ENCODE data around the gene APP. TPM values are rescaled to one million over a fixed set of nuclear protein-coding genes. Genes with fewer than 3 reads are reported as not detected.

APP gene
- total RNA-seq, 2 donors from 2014 or later, result 20.5 to 46.6 TPM

DNA sequence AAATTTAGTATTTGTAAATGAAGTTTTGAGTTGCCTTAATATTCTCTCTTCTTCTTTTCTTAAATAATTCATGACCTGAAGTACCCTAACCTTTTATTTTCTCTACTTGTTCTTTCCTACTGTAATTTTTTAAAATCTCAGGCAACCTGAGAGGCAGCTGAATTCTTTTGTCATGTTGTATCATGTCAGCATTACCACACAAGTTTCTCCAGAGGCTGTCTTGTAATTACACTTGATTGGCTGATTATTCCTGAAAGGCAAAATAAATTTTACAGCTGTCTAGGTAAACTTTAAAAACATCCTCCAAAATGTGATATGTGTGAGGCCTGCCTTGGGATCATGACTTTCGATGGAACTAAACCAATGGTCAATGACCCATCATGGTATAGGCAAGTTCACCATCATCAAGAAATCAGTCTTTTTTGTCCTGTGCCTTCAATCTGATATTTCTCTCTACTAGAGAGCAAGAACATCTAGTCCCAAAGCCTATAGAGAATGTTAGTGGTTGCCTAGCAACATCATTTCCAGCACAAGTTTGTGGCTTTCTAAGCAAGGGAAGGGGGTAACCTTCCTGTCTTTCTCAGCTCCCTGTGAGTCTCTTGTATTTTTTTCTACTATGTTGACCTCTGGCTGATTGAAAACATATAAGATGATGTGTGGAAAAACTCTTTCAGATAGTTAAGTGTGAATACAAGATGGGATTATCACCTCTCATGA is 320.3 kb downstream of the APP start:
- Mint-ChIP-seq H3K27ac (no peak overlapping the region), H3K27me3 (peaks cover 7% of the 10 kb centered on the region), H3K4me3 (no peak overlapping the region), H3K4me1 (peaks cover 7% of the 10 kb centered on the region), H3K36me3 (ENCODE audit: low read depth) (no peaks in the 10 kb centered on the region), H3K9me3 (no peaks in the 10 kb centered on the region)
- no peak for ATAC-seq (replicated peaks)

DNA sequence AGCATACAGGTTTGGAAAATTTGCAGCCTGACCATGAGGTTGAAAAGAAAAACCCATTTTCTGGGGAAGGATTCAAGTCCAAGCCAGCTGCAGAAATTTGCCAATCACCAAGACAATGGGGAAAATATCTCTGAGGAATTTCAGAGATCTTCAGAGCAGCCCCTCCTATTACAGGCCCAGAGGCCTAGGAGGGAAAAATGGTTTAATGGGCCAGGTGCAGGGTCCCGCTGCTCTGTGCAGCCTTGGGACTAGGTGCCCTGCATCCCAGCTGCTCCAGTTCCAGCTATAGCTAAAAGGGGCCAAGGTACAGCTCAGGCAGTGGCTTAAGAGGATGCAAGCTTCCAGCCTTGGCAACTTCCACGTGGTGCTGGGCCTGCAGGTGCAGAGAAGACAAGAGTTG is 322.3 kb downstream of the APP start:
- peaks cover 4% of the 10 kb centered on the region for H3K27me3 Mint-ChIP-seq
- H3K4me3 Mint-ChIP-seq, result no peak overlapping the region
- ATAC-seq (replicated peaks), result no peak
- peaks cover 9% of the 10 kb centered on the region for H3K4me1 Mint-ChIP-seq
- no peaks in the 10 kb centered on the region for H3K9me3 Mint-ChIP-seq
- no peak overlapping the region for H3K27ac Mint-ChIP-seq
- H3K36me3 Mint-ChIP-seq (ENCODE audit: low read depth), result no peaks in the 10 kb centered on the region

DNA sequence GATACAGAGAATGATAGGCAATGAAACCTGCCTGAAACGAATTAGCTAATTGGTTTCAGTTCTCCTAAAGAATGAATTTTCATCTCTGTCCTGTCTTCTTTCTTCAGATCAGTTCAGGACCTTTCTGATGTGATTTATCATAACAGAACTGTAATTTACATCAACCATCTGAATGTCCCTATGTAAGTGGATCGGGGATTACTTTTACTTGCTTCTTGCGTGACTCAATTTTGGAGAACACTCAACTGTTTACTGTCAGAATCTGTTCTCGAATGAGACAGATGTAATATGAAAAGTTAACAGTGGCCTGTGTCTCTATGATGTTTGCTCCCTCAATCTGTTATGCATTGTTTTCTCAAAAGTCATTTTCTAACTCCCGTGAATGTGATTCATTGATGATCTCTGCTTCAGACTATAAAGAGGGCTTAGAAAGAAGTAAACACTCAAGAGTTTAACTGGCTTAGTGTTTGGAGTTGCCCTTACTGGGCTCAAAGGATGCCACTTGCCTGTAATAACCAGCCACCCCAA is 324.8 kb downstream of the APP start:
- Mint-ChIP-seq H3K27ac (peak overlapping the region; percentile 74), H3K36me3 (ENCODE audit: low read depth) (no peaks in the 10 kb centered on the region), H3K27me3 (peaks cover 13% of the 10 kb centered on the region), H3K4me1 (peaks cover 9% of the 10 kb centered on the region), H3K4me3 (no peak overlapping the region), H3K9me3 (no peaks in the 10 kb centered on the region)
- peak; percentile 89 for ATAC-seq (replicated peaks)

DNA sequence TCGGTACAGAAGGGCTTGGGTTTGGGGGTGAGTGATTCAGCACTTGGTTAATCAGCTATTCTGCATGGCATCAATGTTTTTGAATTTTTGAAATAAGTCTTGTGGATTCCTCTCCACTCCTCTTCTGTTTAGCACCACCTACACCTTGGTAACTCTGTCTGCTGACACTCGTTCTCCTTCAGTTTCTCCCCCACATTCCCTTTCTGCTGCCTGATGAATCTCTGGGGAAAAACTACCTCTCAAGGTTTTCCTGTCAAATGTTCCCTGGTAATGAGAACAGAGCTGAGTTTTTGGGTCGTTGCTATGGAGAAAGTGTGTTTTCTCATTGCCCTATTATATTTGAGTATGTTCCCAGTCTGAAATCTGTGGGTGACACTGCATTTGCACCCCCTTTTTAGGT is 327.6 kb downstream of the APP start:
- Mint-ChIP-seq H3K27ac (no peak overlapping the region), H3K4me1 (peaks cover 9% of the 10 kb centered on the region), H3K4me3 (no peak overlapping the region), H3K9me3 (peaks cover 10% of the 10 kb centered on the region), H3K36me3 (ENCODE audit: low read depth) (no peaks in the 10 kb centered on the region), H3K27me3 (peaks cover 23% of the 10 kb centered on the region)
- no peak for ATAC-seq (replicated peaks)

DNA sequence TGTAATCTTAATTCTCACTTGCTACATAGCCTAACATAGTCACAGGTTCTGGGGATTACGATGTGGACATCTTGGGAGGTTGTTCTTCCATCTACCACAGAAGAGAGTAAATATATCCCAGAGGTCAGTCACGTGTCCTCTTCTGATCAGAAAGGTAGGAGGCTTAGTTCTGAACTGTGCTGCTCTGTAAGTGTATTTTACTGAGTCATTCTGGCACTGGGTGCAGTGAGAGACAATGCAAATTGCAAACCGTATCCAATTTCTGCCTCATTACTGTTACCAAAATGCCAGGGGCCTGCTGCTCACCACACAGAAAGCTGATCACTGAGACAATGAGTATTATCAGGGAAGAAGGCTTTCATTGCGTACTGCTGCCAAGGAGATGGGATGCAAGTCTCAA is 331.8 kb downstream of the APP start:
- Mint-ChIP-seq H3K4me1 (no peaks in the 10 kb centered on the region), H3K9me3 (peaks cover 10% of the 10 kb centered on the region)

DNA sequence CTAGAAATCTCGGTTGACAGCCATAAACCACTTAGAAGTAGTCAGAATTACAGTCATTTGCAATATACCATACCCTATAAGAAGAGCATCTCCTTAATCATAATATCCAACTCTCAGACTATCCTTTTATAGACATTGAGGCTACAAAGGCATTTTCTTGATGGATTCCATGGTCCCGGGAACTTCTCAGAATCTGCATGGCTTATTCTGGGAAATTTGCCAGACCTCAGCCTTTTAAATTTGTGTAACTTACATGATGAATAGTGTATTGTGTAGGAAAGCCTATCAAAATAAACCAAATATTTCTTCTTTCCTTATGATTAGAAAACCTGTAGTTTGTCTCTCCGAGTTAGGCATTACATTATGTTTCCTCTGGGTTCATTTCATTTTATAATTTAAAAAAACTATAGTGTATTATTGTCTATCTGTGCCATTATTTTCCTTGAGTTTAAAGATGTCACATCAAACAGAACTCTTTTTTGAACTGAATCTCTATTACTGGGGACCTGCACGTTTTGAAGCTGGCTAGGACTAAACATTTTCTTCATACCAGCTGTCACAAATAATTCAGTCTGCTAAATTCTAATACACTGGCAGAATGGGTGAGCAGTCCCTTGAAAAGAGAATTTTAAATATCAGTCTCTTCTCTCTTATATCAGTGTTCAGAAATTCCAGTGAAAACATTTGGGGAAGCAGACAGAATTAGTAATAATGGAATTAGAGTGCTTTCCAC is 332.9 kb downstream of the APP start:
- H3K4me3 Mint-ChIP-seq, result no peak overlapping the region
- peaks cover 10% of the 10 kb centered on the region for H3K9me3 Mint-ChIP-seq
- no peak overlapping the region for H3K27ac Mint-ChIP-seq
- ATAC-seq (replicated peaks), result no peak
- H3K27me3 Mint-ChIP-seq, result peaks cover 24% of the 10 kb centered on the region
- no peaks in the 10 kb centered on the region for H3K36me3 Mint-ChIP-seq (ENCODE audit: low read depth)
- H3K4me1 Mint-ChIP-seq, result no peaks in the 10 kb centered on the region

More for the DNA sequence above, 331.8 kb downstream of the APP start:
- H3K4me3 Mint-ChIP-seq, result no peak overlapping the region
- H3K27me3 Mint-ChIP-seq, result peaks cover 23% of the 10 kb centered on the region
- no peak overlapping the region for H3K27ac Mint-ChIP-seq
- ATAC-seq (replicated peaks), result no peak
- no peaks in the 10 kb centered on the region for H3K36me3 Mint-ChIP-seq (ENCODE audit: low read depth)

DNA sequence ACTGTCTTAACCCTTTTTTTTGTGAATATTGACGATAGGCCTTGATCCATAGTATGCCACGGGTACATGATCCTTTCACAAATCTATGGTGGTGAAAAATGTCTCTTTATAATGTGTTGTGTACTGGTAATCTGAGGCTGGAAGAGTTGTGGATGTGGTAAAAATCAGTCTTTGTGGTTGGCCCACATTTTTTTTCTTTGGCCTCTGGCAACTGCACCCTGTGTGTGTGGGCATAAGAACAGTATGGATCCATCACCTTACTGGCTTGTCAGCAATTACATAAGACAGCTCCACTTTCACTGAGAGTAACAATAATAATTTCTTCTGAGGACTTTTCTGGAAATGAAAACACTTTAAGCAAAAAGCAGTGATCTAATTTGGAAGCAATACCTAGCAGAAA is 334.2 kb downstream of the APP start:
- no peak for ATAC-seq (replicated peaks)

DNA sequence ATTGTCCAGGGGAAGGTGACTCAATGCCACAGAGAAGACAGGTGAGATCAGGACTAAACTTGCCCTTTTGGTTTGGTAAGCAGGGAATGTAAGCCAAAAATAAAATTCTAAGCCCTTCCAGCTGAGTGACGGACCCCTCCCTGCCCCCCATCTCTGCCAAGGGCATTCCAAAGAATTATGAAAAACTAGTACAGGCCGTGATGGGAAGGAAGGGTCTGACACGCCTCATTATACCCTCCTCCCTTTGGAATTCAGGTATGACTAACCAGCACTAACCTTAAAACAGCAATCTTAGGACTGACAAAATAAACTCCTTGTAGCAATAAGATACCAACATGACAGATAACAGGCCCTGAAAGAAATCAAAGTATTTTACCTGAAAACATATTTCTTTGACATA is 336.2 kb downstream of the APP start:
- Mint-ChIP-seq H3K4me3 (no peak overlapping the region), H3K27me3 (peaks cover 19% of the 10 kb centered on the region), H3K36me3 (ENCODE audit: low read depth) (no peaks in the 10 kb centered on the region), H3K4me1 (peaks cover 7% of the 10 kb centered on the region), H3K27ac (no peak overlapping the region), H3K9me3 (peaks cover 5% of the 10 kb centered on the region)
- no peak for ATAC-seq (replicated peaks)

More for the DNA sequence above, 334.2 kb downstream of the APP start:
- Mint-ChIP-seq H3K27ac (no peak overlapping the region), H3K36me3 (ENCODE audit: low read depth) (no peaks in the 10 kb centered on the region), H3K4me3 (no peak overlapping the region), H3K9me3 (peaks cover 10% of the 10 kb centered on the region), H3K27me3 (peaks cover 23% of the 10 kb centered on the region), H3K4me1 (peaks cover 7% of the 10 kb centered on the region)

DNA sequence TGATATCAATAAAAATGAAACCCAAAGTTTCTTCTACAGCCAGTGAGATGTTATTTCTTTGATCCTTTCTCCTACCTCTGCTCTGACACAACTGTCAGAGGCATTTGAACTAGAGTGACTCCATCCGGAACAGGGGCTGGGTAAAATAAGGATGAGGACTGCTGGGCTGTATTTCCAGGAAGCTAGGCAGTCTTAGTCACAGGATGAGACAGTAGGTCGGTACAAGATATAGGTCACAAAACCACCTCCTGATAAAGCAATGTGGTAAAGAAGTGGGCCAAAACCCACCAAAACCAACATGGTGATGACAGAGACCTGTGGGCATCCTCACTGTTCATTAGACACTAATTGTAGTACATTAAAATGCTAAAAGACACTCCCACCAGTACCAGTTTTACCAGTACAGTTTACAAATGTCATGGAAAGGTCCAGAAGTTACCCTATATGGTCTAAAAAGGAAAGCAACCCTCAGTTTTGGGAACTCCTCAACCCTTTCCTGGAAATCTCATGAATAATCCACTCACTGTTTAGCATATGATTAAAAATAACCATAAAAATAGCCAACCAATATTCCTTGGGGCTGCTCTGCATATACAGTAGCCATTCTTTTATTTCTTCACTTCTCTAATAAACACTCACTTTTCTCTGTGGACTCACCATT is 339.1 kb downstream of the APP start:
- Mint-ChIP-seq H3K9me3 (no peaks in the 10 kb centered on the region), H3K36me3 (ENCODE audit: low read depth) (no peaks in the 10 kb centered on the region), H3K4me1 (peaks cover 7% of the 10 kb centered on the region), H3K4me3 (peak overlapping the region; percentile 15), H3K27me3 (peaks cover 17% of the 10 kb centered on the region), H3K27ac (no peak overlapping the region)
- peak; percentile 93 for ATAC-seq (replicated peaks)

Measured in activated T-helper 17 cell treated with anti-CD3 and anti-CD28 coated beads, Interleukin-2, amount 50 U/mL, for 72 hours (primary cell).